Measurements from ENCODE around the gene STK38. TPM values are rescaled to one million over a fixed set of nuclear protein-coding genes. Genes with fewer than 3 reads are reported as not detected.

The STK38 gene
- 18.7 and 19.4 TPM in 2 replicates for polyA plus RNA-seq (2013)

GRCh38 chr6:36546920-36547645 is at the start of gene STK38:
Gene STK38 (minus strand): TSS chr6:36547479. CDS start chr6:36540202, 7,277 bp downstream.
- Histone ChIP-seq H4K8ac (ENCODE audit: low read depth, low read length) (peak within 1 kb of the TSS; percentile 94), H4K12ac (ENCODE audit: low read depth, low read length) (peak within 1 kb of the TSS; percentile 88), H4K91ac (ENCODE audit: low read depth, low read length) (peak within 1 kb of the TSS; percentile 92), H3K79me2 (ENCODE audit: control insufficient read depth, insufficient read depth, low read length, poor library complexity) (peaks cover 11% of the 10 kb centered on the region), H3K4me3 (ENCODE audit: low read depth, low read length) (peak within 1 kb of the TSS; percentile 77), H3K23ac (ENCODE audit: low read length) (no peak within 1 kb of the TSS), H2AFZ (ENCODE audit: insufficient read depth, low read length, poor library complexity) (peak within 1 kb of the TSS; percentile 94), H3K27me3 (ENCODE audit: insufficient read depth, low read length) (no peaks in the 10 kb centered on the region), H2BK5ac (ENCODE audit: low read depth, low read length, poor library complexity) (peak within 1 kb of the TSS; percentile 88), H2BK12ac (ENCODE audit: low read length) (peak within 1 kb of the TSS; percentile 1), H3K14ac (ENCODE audit: low read length) (peak within 1 kb of the TSS; percentile 96), H3K4ac (ENCODE audit: low read depth, low read length) (peak within 1 kb of the TSS; percentile 77), H3K4me2 (ENCODE audit: low read length) (peak within 1 kb of the TSS; percentile 84), H2AK5ac (ENCODE audit: low read length) (peak within 1 kb of the TSS; percentile 59), H3K18ac (ENCODE audit: low read length) (peak within 1 kb of the TSS; percentile 95), H3K4me1 (ENCODE audit: control insufficient read depth in 1 of 2, insufficient read depth in 2 of 2, low read length in 2 of 2) (peaks cover 0 to 7% of the 10 kb centered on the region in 2 experiments), H3K27ac (ENCODE audit: low read depth, low read length) (peak within 1 kb of the TSS; percentile 75), H2BK120ac (ENCODE audit: insufficient read depth, low read length, poor library complexity) (peak within 1 kb of the TSS; percentile 78), H3K79me1 (ENCODE audit: low read length) (peaks cover 9% of the 10 kb centered on the region), H3K9ac (ENCODE audit: low read length) (peak within 1 kb of the TSS; percentile 77), H3K9me3 (ENCODE audit: insufficient read depth, low read depth, low read length) (peaks cover 3% of the 10 kb centered on the region), H3K36me3 (ENCODE audit: control insufficient read depth in 1 of 2, insufficient read depth in 2 of 2, low read length in 2 of 2) (no peaks in the 10 kb centered on the region)
- WGBS (ENCODE audit: extremely low coverage, insufficient coverage, insufficient read length), result no CpG with 5 or more reads among the region's 51 CpGs
- peak; percentile 82 to 90 for DNase-seq

- no CpG with 5 or more reads among the region's 5 CpGs for WGBS (ENCODE audit: extremely low coverage, insufficient coverage, insufficient read length)
Observed at GRCh38 chr6:36596356-36596755, 49.1 kb upstream of the STK38 start.

GRCh38 chr6:36594816-36595643 is 47.8 kb upstream of the STK38 start:
- Histone ChIP-seq H4K91ac (ENCODE audit: low read depth, low read length) (no peak overlapping the region), H3K27ac (ENCODE audit: low read depth, low read length) (peak overlapping the region; percentile 96), H3K9ac (ENCODE audit: low read length) (peak overlapping the region; percentile 100)

More at GRCh38 chr6:36596356-36596755, 49.1 kb upstream of the STK38 start:
- Histone ChIP-seq H3K4me1 (ENCODE audit: control insufficient read depth in 1 of 2, insufficient read depth in 2 of 2, low read length in 2 of 2) (peaks cover 5 to 9% of the 10 kb centered on the region in 2 experiments), H3K27ac (ENCODE audit: low read depth, low read length) (no peak overlapping the region), H3K18ac (ENCODE audit: low read length) (no peak overlapping the region), H4K12ac (ENCODE audit: low read depth, low read length) (no peak overlapping the region), H3K4ac (ENCODE audit: low read depth, low read length) (peak overlapping the region; percentile 95), H2BK12ac (ENCODE audit: low read length) (no peak overlapping the region), H3K9ac (ENCODE audit: low read length) (no peak overlapping the region), H3K9me3 (ENCODE audit: insufficient read depth, low read depth, low read length) (peaks cover 1% of the 10 kb centered on the region), H3K36me3 (ENCODE audit: control insufficient read depth in 1 of 2, insufficient read depth in 2 of 2, low read length in 2 of 2) (peaks cover 26 to 41% of the 10 kb centered on the region in 2 experiments), H2AK5ac (ENCODE audit: low read length) (no peak overlapping the region), H2AFZ (ENCODE audit: insufficient read depth, low read length, poor library complexity) (no peak overlapping the region), H4K8ac (ENCODE audit: low read depth, low read length) (no peak overlapping the region), H2BK120ac (ENCODE audit: insufficient read depth, low read length, poor library complexity) (no peak overlapping the region), H3K79me2 (ENCODE audit: control insufficient read depth, insufficient read depth, low read length, poor library complexity) (peaks cover 37% of the 10 kb centered on the region), H4K91ac (ENCODE audit: low read depth, low read length) (no peak overlapping the region), H3K27me3 (ENCODE audit: insufficient read depth, low read length) (no peaks in the 10 kb centered on the region), H3K79me1 (ENCODE audit: low read length) (peaks cover 14% of the 10 kb centered on the region), H3K14ac (ENCODE audit: low read length) (no peak overlapping the region), H3K23ac (ENCODE audit: low read length) (no peak overlapping the region), H2BK5ac (ENCODE audit: low read depth, low read length, poor library complexity) (no peak overlapping the region), H3K4me2 (ENCODE audit: low read length) (peak overlapping the region; percentile 87), H3K4me3 (ENCODE audit: low read depth, low read length) (no peak overlapping the region)
- peak in 1 of 2 donors; percentile 62 for DNase-seq

GRCh38 chr6:36594029-36594815 is 46.9 kb upstream of the STK38 start, which contains the start of gene SRSF3:
Gene SRSF3 (plus strand): TSS chr6:36594362. CDS start chr6:36596763, 2,401 bp downstream.
- Histone ChIP-seq H3K4me1 (ENCODE audit: control insufficient read depth in 1 of 2, insufficient read depth in 2 of 2, low read length in 2 of 2) (peaks cover 5 to 8% of the 10 kb centered on the region in 2 experiments), H3K9ac (ENCODE audit: low read length) (peak within 1 kb of the TSS; percentile 100), H4K91ac (ENCODE audit: low read depth, low read length) (peak within 1 kb of the TSS; percentile 88), H2BK5ac (ENCODE audit: low read depth, low read length, poor library complexity) (peak within 1 kb of the TSS; percentile 93), H2AFZ (ENCODE audit: insufficient read depth, low read length, poor library complexity) (peak within 1 kb of the TSS; percentile 91), H3K23ac (ENCODE audit: low read length) (no peak within 1 kb of the TSS), H3K79me1 (ENCODE audit: low read length) (peaks cover 14% of the 10 kb centered on the region), H2AK5ac (ENCODE audit: low read length) (no peak within 1 kb of the TSS), H2BK120ac (ENCODE audit: insufficient read depth, low read length, poor library complexity) (peak within 1 kb of the TSS; percentile 84), H3K79me2 (ENCODE audit: control insufficient read depth, insufficient read depth, low read length, poor library complexity) (peaks cover 33% of the 10 kb centered on the region), H3K36me3 (ENCODE audit: control insufficient read depth in 1 of 2, insufficient read depth in 2 of 2, low read length in 2 of 2) (peaks cover 19 to 25% of the 10 kb centered on the region in 2 experiments), H4K12ac (ENCODE audit: low read depth, low read length) (peak within 1 kb of the TSS; percentile 71), H3K14ac (ENCODE audit: low read length) (peak within 1 kb of the TSS; percentile 92), H4K8ac (ENCODE audit: low read depth, low read length) (peak within 1 kb of the TSS; percentile 89), H3K4ac (ENCODE audit: low read depth, low read length) (peak within 1 kb of the TSS; percentile 98), H2BK12ac (ENCODE audit: low read length) (no peak within 1 kb of the TSS), H3K27ac (ENCODE audit: low read depth, low read length) (peak within 1 kb of the TSS; percentile 96), H3K4me3 (ENCODE audit: low read depth, low read length) (peak within 1 kb of the TSS; percentile 82), H3K18ac (ENCODE audit: low read length) (peak within 1 kb of the TSS; percentile 89), H3K4me2 (ENCODE audit: low read length) (peak within 1 kb of the TSS; percentile 94), H3K9me3 (ENCODE audit: insufficient read depth, low read depth, low read length) (peaks cover 1% of the 10 kb centered on the region), H3K27me3 (ENCODE audit: insufficient read depth, low read length) (no peaks in the 10 kb centered on the region)
- WGBS (ENCODE audit: extremely low coverage, insufficient coverage, insufficient read length), result no CpG with 5 or more reads among the region's 58 CpGs
- peak; percentile 97 to 99 for DNase-seq

More at GRCh38 chr6:36594816-36595643, 47.8 kb upstream of the STK38 start:
- H3K4me1 ChIP-seq (ENCODE audit: control insufficient read depth in 1 of 2, insufficient read depth in 2 of 2, low read length in 2 of 2), result peaks cover 5 to 9% of the 10 kb centered on the region in 2 experiments
- H2BK5ac ChIP-seq (ENCODE audit: low read depth, low read length, poor library complexity), result peak overlapping the region; percentile 43
- H3K14ac ChIP-seq (ENCODE audit: low read length), result no peak overlapping the region
- peak overlapping the region; percentile 47 for H3K4me2 ChIP-seq (ENCODE audit: low read length)
- WGBS (ENCODE audit: extremely low coverage, insufficient coverage, insufficient read length), result no CpG with 5 or more reads among the region's 15 CpGs
- H3K27me3 ChIP-seq (ENCODE audit: insufficient read depth, low read length), result no peaks in the 10 kb centered on the region
- H3K79me2 ChIP-seq (ENCODE audit: control insufficient read depth, insufficient read depth, low read length, poor library complexity), result peaks cover 37% of the 10 kb centered on the region
- no peak overlapping the region for H4K12ac ChIP-seq (ENCODE audit: low read depth, low read length)
- H2BK12ac ChIP-seq (ENCODE audit: low read length), result no peak overlapping the region
- H3K4ac ChIP-seq (ENCODE audit: low read depth, low read length), result peak overlapping the region; percentile 98
- H3K18ac ChIP-seq (ENCODE audit: low read length), result no peak overlapping the region
- H3K9me3 ChIP-seq (ENCODE audit: insufficient read depth, low read depth, low read length), result peaks cover 1% of the 10 kb centered on the region
- peak overlapping the region; percentile 73 for H3K4me3 ChIP-seq (ENCODE audit: low read depth, low read length)
- DNase-seq, result peak in 1 of 2 donors; percentile 69
- peaks cover 14% of the 10 kb centered on the region for H3K79me1 ChIP-seq (ENCODE audit: low read length)
- no peak overlapping the region for H4K8ac ChIP-seq (ENCODE audit: low read depth, low read length)
- no peak overlapping the region for H2AK5ac ChIP-seq (ENCODE audit: low read length)
- peak overlapping the region; percentile 40 for H2BK120ac ChIP-seq (ENCODE audit: insufficient read depth, low read length, poor library complexity)
- peaks cover 23 to 32% of the 10 kb centered on the region in 2 experiments for H3K36me3 ChIP-seq (ENCODE audit: control insufficient read depth in 1 of 2, insufficient read depth in 2 of 2, low read length in 2 of 2)
- no peak overlapping the region for H2AFZ ChIP-seq (ENCODE audit: insufficient read depth, low read length, poor library complexity)
- no peak overlapping the region for H3K23ac ChIP-seq (ENCODE audit: low read length)

All from trophoblast cell (in vitro differentiated cells and primary cell).